GM19463 (cell line): Measurements from ENCODE around the gene ZYX.
"Not testable (repeated sequence)": the region's sequence is repeated elsewhere in the genome, so short reads cannot be mapped to it uniquely, and the experiment has no call there.

Experiments used
- ATAC-seq: cut with Tn5 transposase; IDR thresholded peaks from one replicate; pipeline ENCODE4 v1.9.1; 2021; ENCODE audit warnings: mild to moderate bottlenecking, moderate library complexity; ENCODE audit not compliant: unreplicated experiment

ZYX gene

GRCh38 chr7:143416565-143417149 lies 35.5 kb downstream of the ZYX start:
- no peak for ATAC-seq

- ATAC-seq, result no peak
Observed at GRCh38 chr7:143417734-143418383, 36.7 kb downstream of the ZYX start.

GRCh38 chr7:143418681-143419458 lies 37.7 kb downstream of the ZYX start:
- no peak for ATAC-seq

DNA sequence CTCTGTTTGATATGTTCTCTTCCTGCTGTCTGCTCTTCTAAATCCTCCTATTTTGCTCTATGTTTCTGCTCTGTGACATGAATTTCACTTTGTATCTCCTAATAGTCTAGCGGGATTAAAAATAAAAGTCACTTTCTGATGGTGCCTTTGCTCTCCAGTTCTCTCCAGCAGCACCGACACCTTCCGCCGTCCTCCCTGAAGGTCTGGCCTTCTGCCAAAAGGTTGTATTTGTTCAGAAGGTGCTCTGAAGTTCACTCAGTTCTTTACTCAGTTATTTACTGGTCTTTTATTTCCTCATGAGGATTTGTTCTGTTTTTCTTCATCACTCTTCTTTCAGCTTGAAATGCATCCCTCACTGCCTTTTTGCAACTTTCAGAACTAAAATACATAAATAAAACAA lies 38.7 kb downstream of the ZYX start:
- ATAC-seq, result no peak

DNA sequence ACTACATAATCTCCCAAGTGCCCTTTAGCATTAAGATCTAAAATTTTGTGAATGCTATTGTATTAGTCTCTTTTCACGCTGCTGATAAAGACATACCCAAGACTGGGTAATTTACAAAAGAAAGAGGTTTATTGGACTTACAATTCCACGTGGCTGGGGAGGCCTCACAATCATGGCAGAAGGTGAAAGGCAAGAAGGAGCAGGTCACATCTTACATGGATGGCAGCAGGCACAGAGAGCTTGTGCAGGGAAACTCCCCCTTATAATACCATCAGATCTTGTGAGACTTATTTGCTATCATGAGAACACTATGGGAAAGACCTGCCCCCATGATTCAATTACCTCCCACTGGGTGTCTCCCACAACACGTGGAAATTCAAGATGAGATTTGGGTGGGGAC lies 39.5 kb downstream of the ZYX start:
- not testable (repeated sequence) for ATAC-seq

GRCh38 chr7:143422033-143422432 lies 40.9 kb downstream of the ZYX start:
- no peak for ATAC-seq

DNA sequence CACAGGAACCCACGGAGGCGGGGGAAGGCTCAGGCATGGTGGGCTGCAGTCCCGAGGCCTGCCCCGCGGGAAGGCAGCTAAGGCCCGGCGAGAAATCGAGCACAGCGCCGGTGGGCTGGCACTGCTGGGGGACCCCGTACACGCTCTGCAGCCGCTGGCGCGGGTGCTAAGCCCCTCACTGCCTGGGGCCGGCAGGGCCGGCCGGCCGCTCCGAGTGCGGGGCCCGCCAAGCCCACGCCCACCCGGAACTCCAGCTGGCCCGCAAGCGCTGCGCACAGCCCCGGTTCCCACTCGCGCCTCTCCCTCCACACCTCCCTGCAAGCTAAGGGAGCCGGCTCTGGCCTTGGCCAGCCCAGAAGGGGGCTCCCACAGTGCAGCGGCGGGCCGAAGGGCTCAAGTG lies 43.3 kb downstream of the ZYX start:
- not testable (repeated sequence) for ATAC-seq

GRCh38 chr7:143426479-143427142 lies 45.5 kb downstream of the ZYX start:
- no peak for ATAC-seq

GRCh38 chr7:143429770-143430698 lies 48.9 kb downstream of the ZYX start:
- ATAC-seq, result no peak

GRCh38 chr7:143431109-143431508 lies 50.0 kb downstream of the ZYX start:
- no peak for ATAC-seq

DNA sequence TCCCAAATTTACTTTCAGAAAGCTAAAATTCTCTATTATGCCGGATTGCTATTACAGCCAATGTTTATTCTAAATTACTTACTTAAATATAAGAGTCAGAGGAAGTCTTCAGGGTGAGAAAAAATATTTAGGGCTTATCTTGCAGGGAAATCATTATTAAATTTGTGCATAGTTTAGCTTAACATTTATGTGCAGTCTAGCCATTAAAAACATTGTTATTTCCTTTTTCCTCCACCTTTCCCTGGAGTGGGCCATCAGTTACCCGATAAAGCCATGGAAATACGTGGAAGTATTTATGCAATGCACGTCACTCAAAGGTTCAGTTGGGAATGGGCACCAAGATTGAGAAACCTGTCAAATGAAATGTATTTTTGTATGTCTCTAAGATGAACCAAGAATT lies 52.6 kb downstream of the ZYX start:
- no peak for ATAC-seq

- ATAC-seq, result no peak
Observed at GRCh38 chr7:143434660-143435059, 53.5 kb downstream of the ZYX start.

DNA sequence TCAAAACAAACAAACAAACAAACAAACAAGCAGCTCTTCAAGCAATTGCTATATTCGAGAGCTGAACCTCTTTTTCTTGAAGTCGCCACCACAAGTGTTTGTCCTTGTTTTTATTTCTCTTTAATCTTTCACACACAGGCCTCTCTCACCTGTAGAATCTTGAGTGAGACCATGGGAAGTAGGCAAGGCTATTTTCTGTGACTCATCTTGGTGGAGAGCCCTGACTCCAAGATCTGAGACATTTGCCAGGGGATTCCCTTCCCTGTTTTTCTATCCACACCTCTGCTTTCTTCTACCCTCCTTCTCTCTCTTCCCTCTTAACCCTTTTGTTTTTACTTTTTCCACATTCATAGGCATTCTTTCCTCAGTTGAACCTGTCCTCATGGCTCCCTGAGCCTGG lies 54.1 kb downstream of the ZYX start:
- ATAC-seq, result no peak

- peak; percentile 75 for ATAC-seq
Observed at GRCh38 chr7:143436325-143436946, 55.3 kb downstream of the ZYX start.

- peak; percentile 51 for ATAC-seq
Observed at GRCh38 chr7:143437578-143437977, 56.4 kb downstream of the ZYX start.

DNA sequence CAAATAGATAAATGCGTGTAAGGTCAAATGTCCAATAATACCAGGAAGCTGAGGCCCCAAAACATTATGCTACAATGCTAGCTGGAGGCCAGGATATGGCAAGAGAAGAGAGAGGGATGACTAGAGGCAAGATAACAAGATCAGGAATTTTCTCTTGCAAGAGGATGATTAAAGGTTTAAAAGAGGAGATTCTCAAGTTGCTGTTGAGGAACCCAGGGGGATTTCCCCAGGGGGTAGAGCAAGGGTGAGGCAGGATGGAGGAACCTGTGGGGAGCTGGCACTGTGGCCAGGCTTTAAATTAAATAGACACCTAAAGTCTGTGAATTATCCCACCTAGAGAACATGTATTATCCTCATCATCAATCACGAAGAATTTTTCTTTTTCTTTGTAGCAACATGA lies 58.7 kb downstream of the ZYX start:
- no peak for ATAC-seq
